ENCODE data around the gene SRSF2. TPM values are rescaled to one million over a fixed set of nuclear protein-coding genes. Genes with fewer than 3 reads are reported as not detected.

Gene SRSF2
- total and polyA plus RNA-seq, 11 donors = 67.0 to 155 (median 79.5) TPM

GRCh38 chr17:76687298-76688164 is 49.6 kb downstream of the SRSF2 start:
- DNase-seq (peak; percentile 61 to 86 (median 78)), ATAC-seq (peak; percentile 9 to 52 (median 43))
- peaks cover 0 to 36% (median 26%) of the 10 kb centered on the region in 9 donors for H3K36me3 ChIP-seq
- H3K4me3 ChIP-seq = no peak overlapping the region
- intact Hi-C loops (cut with DNase I) = loop anchor here in 4 of 10 donors (2.0 to 10.0 kb wide), 4 partner anchors 21 to 133 kb away; partner anchors contain the start of genes MFSD11 (in 1 of the 4) and SRSF2 (in 1 of the 4)
- no peaks in the 10 kb centered on the region for H3K9me3 ChIP-seq
- TF ChIP-seq, protein P1, sequence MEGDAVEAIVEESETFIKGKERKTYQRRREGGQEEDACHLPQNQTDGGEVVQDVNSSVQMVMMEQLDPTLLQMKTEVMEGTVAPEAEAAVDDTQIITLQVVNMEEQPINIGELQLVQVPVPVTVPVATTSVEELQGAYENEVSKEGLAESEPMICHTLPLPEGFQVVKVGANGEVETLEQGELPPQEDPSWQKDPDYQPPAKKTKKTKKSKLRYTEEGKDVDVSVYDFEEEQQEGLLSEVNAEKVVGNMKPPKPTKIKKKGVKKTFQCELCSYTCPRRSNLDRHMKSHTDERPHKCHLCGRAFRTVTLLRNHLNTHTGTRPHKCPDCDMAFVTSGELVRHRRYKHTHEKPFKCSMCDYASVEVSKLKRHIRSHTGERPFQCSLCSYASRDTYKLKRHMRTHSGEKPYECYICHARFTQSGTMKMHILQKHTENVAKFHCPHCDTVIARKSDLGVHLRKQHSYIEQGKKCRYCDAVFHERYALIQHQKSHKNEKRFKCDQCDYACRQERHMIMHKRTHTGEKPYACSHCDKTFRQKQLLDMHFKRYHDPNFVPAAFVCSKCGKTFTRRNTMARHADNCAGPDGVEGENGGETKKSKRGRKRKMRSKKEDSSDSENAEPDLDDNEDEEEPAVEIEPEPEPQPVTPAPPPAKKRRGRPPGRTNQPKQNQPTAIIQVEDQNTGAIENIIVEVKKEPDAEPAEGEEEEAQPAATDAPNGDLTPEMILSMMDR (IDR thresholded peaks at IDR 0.05) = no peak
- TF ChIP-seq POLR2A (IDR thresholded peaks at IDR 0.05) = no peak
- 38 to 50% (median 50%) methylated on average over 24 to 26 of the region's 26 CpGs for WGBS, 4 donors
- H3K4me1 ChIP-seq = peaks cover 21 to 100% (median 90%) of the 10 kb centered on the region in 12 donors
- no peaks in the 10 kb centered on the region for H3K27me3 ChIP-seq
- H3K27ac ChIP-seq = peak overlapping the region; percentile 86 to 99 (median 93)

DNA sequence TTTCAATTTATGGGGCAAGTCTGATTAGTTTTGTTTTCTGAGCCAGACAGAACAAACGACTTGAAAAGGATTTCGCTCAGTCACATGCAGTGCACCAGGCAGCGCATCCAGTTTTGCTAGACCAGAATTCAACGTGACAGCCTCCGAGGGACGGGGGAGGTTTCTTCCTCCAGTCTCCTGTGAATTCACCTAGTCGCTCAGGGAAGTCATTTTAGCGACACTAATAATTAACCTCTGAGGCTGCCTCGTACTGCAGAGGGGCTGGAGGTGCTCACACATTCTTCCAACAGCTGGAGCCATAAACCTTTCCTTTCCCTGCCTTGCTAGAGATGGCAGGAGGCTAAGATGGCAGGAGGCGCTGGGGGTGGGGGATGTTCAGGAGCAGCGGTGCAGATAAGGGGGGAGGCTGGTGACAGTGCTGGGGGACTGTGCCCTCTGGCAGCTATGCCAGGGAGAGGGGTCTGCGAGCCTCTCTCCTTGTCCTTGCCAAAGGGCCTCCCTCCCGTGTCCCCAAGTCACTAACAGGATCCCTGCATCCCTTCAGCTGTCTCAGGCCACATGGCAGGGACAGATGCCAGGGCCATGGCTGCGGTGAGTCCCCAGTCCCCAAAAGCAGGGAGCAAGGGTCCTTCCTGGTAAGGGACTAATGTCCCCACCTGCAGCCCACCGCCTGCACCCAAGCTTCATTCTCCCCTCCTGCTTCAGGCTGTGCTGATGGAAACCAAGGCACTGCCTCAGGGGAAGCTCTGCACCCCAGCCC is 50.4 kb downstream of the SRSF2 start:
- intact Hi-C loops (cut with DNase I) = loop anchor here in 1 of 10 donors (10.0 kb wide), 2 partner anchors 48 to 132 kb away; partner anchors contain the start of genes MFSD11 and SRSF2
- Histone ChIP-seq H3K9me3 (no peaks in the 10 kb centered on the region), H3K27me3 (no peaks in the 10 kb centered on the region), H3K27ac (peak overlapping the region; percentile 86 to 99 (median 93)), H3K36me3 (peaks cover 0 to 38% (median 29%) of the 10 kb centered on the region in 9 donors), H3K4me3 (no peak overlapping the region), H3K4me1 (peaks cover 24 to 100% (median 93%) of the 10 kb centered on the region in 12 donors)
- TF ChIP-seq POLR2A (IDR thresholded peaks at IDR 0.05) = no peak
- TF ChIP-seq, protein P1 (IDR thresholded peaks at IDR 0.05) = no peak
- DNase-seq (peak in 1 of 5 donors; percentile 42), ATAC-seq (no peak)
- 51 to 66% (median 59%) methylated on average over 13 to 15 of the region's 15 CpGs for WGBS, 4 donors

- H3K27ac ChIP-seq = peak overlapping the region; percentile 10 to 99 (median 93)
- H3K9me3 ChIP-seq = no peaks in the 10 kb centered on the region
- peaks cover 23 to 100% (median 93%) of the 10 kb centered on the region in 12 donors for H3K4me1 ChIP-seq
- intact Hi-C loops (cut with DNase I) = loop anchor here in 1 of 10 donors (10.0 kb wide), 2 partner anchors 49 to 131 kb away; partner anchors contain the start of genes MFSD11 and SRSF2
- no peak overlapping the region for H3K4me3 ChIP-seq
- peak in 3 of 5 donors; percentile 61 to 76 (median 66) for DNase-seq
- no peaks in the 10 kb centered on the region for H3K27me3 ChIP-seq
- TF ChIP-seq, protein P1 (IDR thresholded peaks at IDR 0.05) = peak in 1 of 12 donors; percentile 8
- peak in 1 of 2 donors; percentile 11 for TF ChIP-seq POLR2A (IDR thresholded peaks at IDR 0.05)
- WGBS, 4 donors = 25 to 55% (median 49%) methylated on average over 8 of the region's 8 CpGs
- H3K36me3 ChIP-seq = peaks cover 0 to 42% (median 31%) of the 10 kb centered on the region in 9 donors
- ATAC-seq = peak in 2 of 4 donors; percentile 9 to 23
Observed at GRCh38 chr17:76685846-76686245, 51.3 kb downstream of the SRSF2 start.
